IPS DF 6.9 (cell line): ENCODE results near the gene PIAS3.
"Not testable (repeated sequence)": the region's sequence is repeated elsewhere in the genome, so short reads cannot be mapped to it uniquely, and the experiment has no call there.

Experiments
- DNase-seq: peaks from one replicate; pipeline ENCODE4 v3.0.0-alpha.2; 2013; ENCODE audit warnings: low read depth, low spot score
- H3K27ac ChIP-seq: one replicate; pipeline ENCODE4 v1.5.1; 2013; ENCODE audit warnings: low read length, control low read depth
- H3K27me3 ChIP-seq: 2 replicates; pipeline ENCODE4 v1.6.1; 2013; ENCODE audit warnings: mild to moderate bottlenecking, low read length; ENCODE audit not compliant: control insufficient read depth, insufficient read depth
- H3K36me3 ChIP-seq: 2 replicates; pipeline ENCODE4 v1.6.1; 2013; ENCODE audit warnings: low read length; ENCODE audit not compliant: control insufficient read depth, insufficient read depth
- H3K4me1 ChIP-seq: 2 replicates; pipeline ENCODE4 v1.6.1; 2013; ENCODE audit warnings: low read length; ENCODE audit not compliant: control insufficient read depth, insufficient read depth
- H3K4me3 ChIP-seq: 2 replicates; pipeline ENCODE4 v1.5.1; 2013; ENCODE audit warnings: mild to moderate bottlenecking, low read length
- H3K9me3 ChIP-seq: 2 replicates; pipeline ENCODE4 v1.6.1; 2013; ENCODE audit warnings: low read length, inconsistent platforms; ENCODE audit not compliant: control insufficient read depth, insufficient read depth
- WGBS: extraction: QIAGEN DNeasy Blood & Tissue Kit; methylation state at CpG from one replicate; pipeline ENCODE4 v1.1.7; 2013; ENCODE audit warnings: mixed read lengths, missing lambda C conversion rate; ENCODE audit not compliant: insufficient read length, insufficient coverage; 5-methylcytosine and 5-hydroxymethylcytosine counted together

PIAS3 gene

GRCh38 chr1:145826030-145826429, 32.9 kb downstream of the PIAS3 start:
- Histone ChIP-seq H3K27ac (no peak overlapping the region), H3K27me3 (no peaks in the 10 kb centered on the region), H3K4me1 (no peaks in the 10 kb centered on the region), H3K9me3 (no peaks in the 10 kb centered on the region), H3K4me3 (no peak overlapping the region), H3K36me3 (peaks cover 13% of the 10 kb centered on the region; the same call in 1 of the 2 replicates)
- WGBS = no CpG with 5 or more reads among the region's 2 CpGs
- no peak for DNase-seq

- WGBS = no CpG with 5 or more reads among the region's 7 CpGs
- Histone ChIP-seq H3K4me3 (peak overlapping the region; percentile 89; the same call in 1 of the 2 replicates), H3K9me3 (no peaks in the 10 kb centered on the region), H3K27ac (no peak overlapping the region), H3K27me3 (no peaks in the 10 kb centered on the region), H3K36me3 (peaks cover 10% of the 10 kb centered on the region; the same call in 1 of the 2 replicates), H3K4me1 (no peaks in the 10 kb centered on the region)
- DNase-seq = no peak
Measured at GRCh38 chr1:145824499-145824842, 34.4 kb downstream of the PIAS3 start.

GRCh38 chr1:145823565-145824498, 35.0 kb downstream of the PIAS3 start, which contains the start of the genes POLR3C and RNF115:
Gene POLR3C (plus strand): TSS chr1:145824200. CDS start chr1:145825777, 1,577 bp downstream.
Gene RNF115 (minus strand): TSS chr1:145824095. CDS start chr1:145823873, 222 bp downstream.
- no peak within 1 kb of the TSS for H3K27ac ChIP-seq
- DNase-seq = peak; percentile 57
- H3K9me3 ChIP-seq = no peaks in the 10 kb centered on the region
- H3K4me3 ChIP-seq = peak within 1 kb of the TSS; percentile 89; the same call in 1 of the 2 replicates
- H3K36me3 ChIP-seq = peaks cover 10% of the 10 kb centered on the region; the same call in 1 of the 2 replicates
- no CpG with 5 or more reads among the region's 89 CpGs for WGBS
- no peaks in the 10 kb centered on the region for H3K4me1 ChIP-seq
- H3K27me3 ChIP-seq = no peaks in the 10 kb centered on the region

GRCh38 chr1:145822779-145823331, 36.0 kb downstream of the PIAS3 start:
- no CpG with 5 or more reads among the region's 16 CpGs for WGBS
- not testable (repeated sequence) for H3K36me3 ChIP-seq, H3K27me3 ChIP-seq, H3K4me1 ChIP-seq, H3K4me3 ChIP-seq, H3K9me3 ChIP-seq, H3K27ac ChIP-seq, DNase-seq

GRCh38 chr1:145818095-145818494, 40.8 kb downstream of the PIAS3 start:
- WGBS = no CpG with 5 or more reads among the region's 6 CpGs
- H3K36me3 ChIP-seq, H3K4me3 ChIP-seq, H3K27ac ChIP-seq, DNase-seq, H3K27me3 ChIP-seq, H3K4me1 ChIP-seq, H3K9me3 ChIP-seq: not testable (repeated sequence)

GRCh38 chr1:145812977-145813810, 45.7 kb downstream of the PIAS3 start:
- not testable (repeated sequence) for DNase-seq, H3K4me1 ChIP-seq, H3K27me3 ChIP-seq, H3K36me3 ChIP-seq, H3K4me3 ChIP-seq, H3K27ac ChIP-seq, H3K9me3 ChIP-seq
- WGBS = no CpG with 5 or more reads among the region's 6 CpGs

- H3K9me3 ChIP-seq = no peaks in the 10 kb centered on the region
- H3K4me3 ChIP-seq = no peak overlapping the region
- DNase-seq = no peak
- H3K27ac ChIP-seq = no peak overlapping the region
- H3K36me3 ChIP-seq = no peaks in the 10 kb centered on the region
- H3K4me1 ChIP-seq = no peaks in the 10 kb centered on the region
- no CpG with 5 or more reads among the region's 7 CpGs for WGBS
- H3K27me3 ChIP-seq = no peaks in the 10 kb centered on the region
Measured at GRCh38 chr1:145806844-145807243, 52.0 kb downstream of the PIAS3 start.

- no peak for DNase-seq
- H3K27me3 ChIP-seq = no peaks in the 10 kb centered on the region
- WGBS = no CpG with 5 or more reads among the region's 4 CpGs
Measured at GRCh38 chr1:145806408-145806807, 52.5 kb downstream of the PIAS3 start.

GRCh38 chr1:145805057-145805456, 53.8 kb downstream of the PIAS3 start:
- no peak overlapping the region for H3K27ac ChIP-seq
- no peak for DNase-seq
- no peaks in the 10 kb centered on the region for H3K36me3 ChIP-seq
- H3K4me1 ChIP-seq = no peaks in the 10 kb centered on the region
- H3K9me3 ChIP-seq = no peaks in the 10 kb centered on the region
- no CpG with 5 or more reads among the region's 1 CpG for WGBS
- no peaks in the 10 kb centered on the region for H3K27me3 ChIP-seq
- H3K4me3 ChIP-seq = no peak overlapping the region

More at GRCh38 chr1:145806408-145806807, 52.5 kb downstream of the PIAS3 start:
- Histone ChIP-seq H3K4me3 (no peak overlapping the region), H3K27ac (no peak overlapping the region), H3K4me1 (no peaks in the 10 kb centered on the region), H3K9me3 (no peaks in the 10 kb centered on the region), H3K36me3 (no peaks in the 10 kb centered on the region)
